CD4-positive, alpha-beta T cell treated with Interferon alpha-2 for 1 hour (primary cell): ENCODE results near the gene MED12.
A peak's percentile ranks its signal among the peaks of the same experiment; 100 is the strongest.
"Not testable (repeated sequence)": the region's sequence is repeated elsewhere in the genome, so short reads cannot be mapped to it uniquely, and the experiment has no call there.

Experiments
- DNase-seq, 2 donors: peaks; one replicate each; pipeline ENCODE4 v3.0.0-alpha.2; 2020 to 2022

MED12 gene

DNA sequence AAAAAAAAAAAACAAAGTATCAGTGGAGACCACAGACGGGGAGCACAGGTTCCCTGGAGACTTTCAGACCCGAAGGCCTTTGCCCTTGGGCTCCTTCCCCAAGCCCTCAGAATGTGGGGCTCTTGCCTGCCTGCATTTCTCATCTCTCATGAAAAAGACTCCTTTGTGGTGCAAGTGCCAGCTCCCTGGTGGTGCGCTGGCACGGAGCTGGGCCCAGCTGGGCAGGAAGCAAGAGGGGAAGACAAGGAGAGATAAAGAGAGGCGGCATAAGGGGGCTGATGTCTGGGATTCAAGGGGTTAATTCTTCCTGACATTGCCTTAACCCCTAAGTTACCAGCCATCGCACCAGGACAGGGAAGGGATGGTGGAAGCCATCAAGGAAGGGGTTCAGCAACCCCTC, 48.1 kb downstream of the MED12 start:
- no peak for DNase-seq

DNA sequence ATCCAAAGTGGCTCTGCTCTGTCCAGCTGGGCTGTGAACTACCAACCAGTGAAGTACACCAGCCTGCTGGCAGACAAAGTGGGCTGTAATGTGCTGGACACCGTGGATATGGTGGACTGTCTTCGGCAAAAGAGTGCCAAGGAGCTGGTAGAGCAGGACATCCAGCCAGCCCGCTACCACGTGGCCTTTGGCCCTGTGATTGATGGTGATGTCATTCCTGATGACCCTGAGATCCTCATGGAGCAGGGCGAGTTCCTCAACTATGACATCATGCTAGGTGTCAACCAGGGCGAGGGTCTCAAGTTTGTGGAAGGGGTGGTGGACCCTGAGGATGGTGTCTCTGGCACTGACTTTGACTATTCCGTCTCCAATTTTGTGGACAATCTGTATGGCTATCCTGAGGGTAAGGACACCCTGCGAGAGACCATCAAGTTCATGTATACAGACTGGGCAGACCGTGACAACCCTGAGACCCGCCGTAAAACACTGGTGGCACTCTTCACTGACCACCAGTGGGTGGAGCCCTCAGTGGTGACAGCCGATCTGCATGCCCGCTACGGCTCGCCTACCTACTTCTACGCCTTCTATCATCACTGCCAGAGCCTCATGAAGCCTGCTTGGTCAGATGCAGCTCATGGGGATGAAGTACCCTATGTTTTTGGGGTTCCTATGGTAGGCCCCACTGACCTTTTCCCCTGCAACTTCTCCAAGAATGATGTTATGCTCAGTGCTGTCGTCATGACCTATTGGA, 48.8 kb downstream of the MED12 start:
- DNase-seq = no peak

DNA sequence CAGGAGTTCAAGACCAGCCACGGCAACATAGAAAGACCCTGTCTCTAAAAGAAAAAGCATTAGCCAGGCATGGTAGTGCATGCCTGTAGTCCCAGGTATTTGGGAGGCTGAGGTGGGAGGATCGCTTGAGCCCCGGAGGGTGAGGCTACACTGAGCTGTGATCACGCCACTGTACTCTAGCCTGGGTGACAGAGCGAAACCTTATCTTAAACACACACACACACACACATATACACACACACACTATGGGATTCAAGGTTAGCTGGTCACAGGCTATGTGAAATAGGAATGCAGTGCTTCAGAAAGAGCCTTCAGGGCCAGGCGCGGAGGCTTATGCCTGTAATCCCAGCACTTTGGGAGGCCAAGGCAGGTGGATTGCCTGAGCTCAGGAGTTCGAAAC, 49.7 kb downstream of the MED12 start:
- no peak for DNase-seq

DNA sequence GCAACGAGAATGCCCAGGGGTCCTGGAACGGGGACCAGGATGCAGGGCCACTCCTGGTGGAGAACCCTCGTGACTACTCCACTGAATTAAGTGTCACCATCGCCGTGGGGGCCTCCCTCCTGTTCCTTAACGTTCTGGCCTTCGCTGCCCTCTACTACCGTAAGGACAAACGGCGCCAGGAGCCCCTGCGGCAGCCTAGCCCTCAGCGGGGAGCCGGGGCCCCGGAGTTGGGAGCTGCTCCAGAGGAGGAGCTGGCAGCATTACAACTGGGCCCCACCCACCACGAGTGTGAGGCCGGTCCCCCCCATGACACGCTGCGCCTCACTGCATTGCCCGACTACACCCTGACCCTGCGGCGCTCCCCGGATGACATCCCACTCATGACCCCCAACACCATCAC, 51.2 kb downstream of the MED12 start:
- no peak for DNase-seq

GRCh38 chrX:71170660-71171059, 52.3 kb downstream of the MED12 start:
- DNase-seq = no peak

DNA sequence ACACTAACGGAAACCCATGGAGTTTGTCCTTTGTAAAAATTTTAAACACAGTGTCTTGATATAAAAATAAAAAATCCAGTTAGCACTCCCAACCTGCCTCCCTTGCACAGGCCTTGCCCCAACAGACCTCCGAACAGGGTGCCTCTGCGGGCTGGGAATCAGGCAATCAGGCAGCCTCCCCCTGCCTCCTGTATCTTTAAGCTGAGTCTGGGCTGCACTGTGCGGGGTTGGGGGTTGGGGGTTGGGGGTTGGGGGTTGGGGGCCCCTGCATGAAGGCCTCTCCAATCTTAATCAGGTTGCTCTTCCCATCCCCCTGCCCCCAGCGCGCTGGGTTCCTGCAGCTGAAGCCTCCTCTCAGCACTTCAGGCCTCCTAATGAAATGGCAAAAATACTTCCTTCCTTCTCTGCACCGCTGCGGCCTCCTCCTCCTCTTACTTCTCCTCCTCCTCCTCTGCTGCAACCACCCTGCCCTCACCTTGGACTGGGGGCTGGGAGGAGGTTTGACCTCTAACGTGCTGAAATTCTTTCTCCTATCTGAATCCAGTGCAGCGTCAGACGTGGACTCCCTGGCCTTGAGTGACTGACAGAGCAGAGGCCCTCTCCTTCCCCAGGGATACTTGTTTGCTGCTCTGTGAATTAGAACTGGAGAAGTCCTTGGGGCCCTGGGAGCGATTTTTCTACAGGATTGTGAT, 52.9 kb downstream of the MED12 start:
- no peak for DNase-seq

DNA sequence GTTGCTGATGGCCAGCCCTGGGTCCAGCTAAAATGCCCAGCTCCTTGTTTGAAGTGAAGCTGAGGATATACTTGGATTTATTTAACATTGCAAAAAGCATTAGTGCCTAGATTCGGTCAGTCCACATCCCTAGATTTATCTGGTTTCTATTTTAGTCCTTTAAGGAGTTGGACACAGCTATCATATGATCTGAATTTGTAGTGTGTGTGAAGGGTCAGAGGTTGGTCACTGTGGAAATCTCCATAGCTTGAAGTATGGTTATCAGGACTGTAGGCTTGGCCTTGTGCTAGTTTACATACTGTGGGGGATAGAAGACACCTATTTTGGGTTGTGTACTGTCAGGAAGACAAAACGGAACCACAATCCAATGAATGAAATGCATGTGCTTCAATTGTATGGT, 55.0 kb downstream of the MED12 start:
- no peak for DNase-seq

- no peak for DNase-seq
Measured at GRCh38 chrX:71174795-71175194, 56.4 kb downstream of the MED12 start.

DNA sequence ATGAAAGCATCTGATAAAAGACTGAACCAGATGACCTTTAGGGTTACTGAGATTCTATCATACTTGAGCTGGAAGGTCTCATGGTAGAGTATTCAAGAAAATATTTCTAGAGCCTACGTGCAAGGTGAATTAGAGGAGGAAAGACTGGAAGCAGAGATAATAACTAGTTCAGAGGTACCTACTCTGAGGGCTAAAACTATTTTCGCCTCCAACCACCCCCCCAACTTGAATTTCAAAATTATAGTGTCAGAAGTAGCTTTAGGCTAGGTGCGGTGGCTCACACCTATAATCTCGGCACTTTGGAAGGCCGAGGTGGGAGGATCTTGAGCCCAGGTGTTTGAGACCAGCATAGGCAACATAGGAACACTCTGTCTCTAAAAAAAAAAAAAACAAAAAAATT, 57.1 kb downstream of the MED12 start:
- no peak for DNase-seq

DNA sequence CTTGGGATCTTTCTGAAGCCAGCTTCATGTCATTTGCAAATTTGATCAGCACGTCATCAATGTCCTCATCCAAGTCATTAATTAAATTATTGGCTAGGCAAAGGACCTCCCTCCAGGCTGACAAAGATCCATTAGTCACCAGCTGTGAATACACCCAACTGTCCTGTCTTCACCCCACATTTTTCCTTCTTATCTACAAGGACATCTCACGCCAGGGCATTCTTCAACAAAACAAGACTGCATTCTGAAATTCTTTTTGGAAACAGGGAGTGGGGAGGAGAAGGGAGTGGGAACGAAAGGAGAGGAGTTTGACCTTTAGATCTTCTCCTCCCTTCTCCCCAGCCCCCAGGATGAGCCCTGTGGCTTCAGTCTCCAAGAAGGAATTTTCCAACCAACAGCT, 58.9 kb downstream of the MED12 start:
- DNase-seq = no peak

- peak; percentile 55 to 62 for DNase-seq
Measured at GRCh38 chrX:71178908-71179307, 60.5 kb downstream of the MED12 start.

GRCh38 chrX:71180579-71181265, 62.3 kb downstream of the MED12 start:
- not testable (repeated sequence) for DNase-seq

DNA sequence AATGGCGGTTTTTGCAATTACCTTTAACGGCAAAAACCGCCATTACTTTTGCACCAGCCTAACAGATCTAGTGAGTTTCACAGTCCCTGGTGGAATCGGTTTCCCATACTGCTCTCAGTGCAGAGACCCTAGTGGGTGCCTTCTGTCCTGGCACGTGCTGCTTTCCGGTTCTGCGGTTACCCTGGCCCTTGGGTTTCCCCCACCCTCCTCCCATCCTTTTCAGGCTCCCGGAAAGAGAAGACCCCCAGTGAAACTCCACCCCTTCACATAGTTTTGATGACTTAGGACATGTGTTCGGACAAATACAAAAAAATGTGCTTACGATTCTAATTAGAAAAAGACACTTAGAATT, 63.1 kb downstream of the MED12 start:
- peak; percentile 52 to 73 for DNase-seq

DNA sequence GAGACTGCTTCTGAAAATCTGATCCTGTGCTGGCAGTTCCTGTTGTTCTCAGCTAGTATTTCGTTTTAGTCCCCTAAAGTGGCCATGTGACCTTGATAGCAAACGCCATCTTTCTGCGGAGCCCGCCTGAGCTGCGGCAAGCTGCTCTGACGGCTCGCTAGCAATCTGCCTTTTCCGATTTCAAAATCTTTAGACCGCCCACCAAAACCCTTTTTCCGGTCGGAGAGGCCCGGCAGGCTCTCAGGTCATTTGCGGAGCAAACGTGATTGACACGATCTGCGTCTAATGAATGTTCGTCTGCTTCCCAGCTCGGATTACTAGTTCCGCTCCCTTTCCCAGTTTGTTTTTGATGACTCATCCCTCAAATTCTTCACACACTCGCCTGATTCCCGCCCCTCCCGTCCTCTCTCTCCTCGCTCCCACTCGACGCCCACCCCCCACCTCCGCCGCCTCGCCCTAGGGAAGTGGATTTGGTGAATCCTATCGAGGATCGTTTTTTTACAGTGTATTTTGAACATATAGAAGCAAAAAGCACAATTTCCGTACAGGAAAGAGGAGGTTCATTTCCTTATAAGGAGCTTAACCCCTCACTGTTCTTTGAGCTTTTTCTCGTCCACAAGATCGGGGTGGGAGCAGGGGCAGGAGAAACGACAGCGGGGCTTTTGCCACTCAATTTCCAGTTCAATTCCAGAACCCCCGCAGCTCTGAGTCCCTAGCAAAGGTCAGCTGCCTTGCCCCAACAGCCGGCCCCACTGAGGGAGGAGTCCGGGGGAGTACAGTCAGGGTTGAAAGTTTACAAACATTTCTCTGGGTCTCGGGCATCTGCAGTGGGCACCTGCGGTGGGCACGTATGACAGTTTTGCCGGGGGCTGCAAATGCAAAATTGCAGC, 63.8 kb downstream of the MED12 start:
- DNase-seq = peak; percentile 86 to 90

- DNase-seq = no peak
Measured at GRCh38 chrX:71182871-71183270, 64.5 kb downstream of the MED12 start.

DNA sequence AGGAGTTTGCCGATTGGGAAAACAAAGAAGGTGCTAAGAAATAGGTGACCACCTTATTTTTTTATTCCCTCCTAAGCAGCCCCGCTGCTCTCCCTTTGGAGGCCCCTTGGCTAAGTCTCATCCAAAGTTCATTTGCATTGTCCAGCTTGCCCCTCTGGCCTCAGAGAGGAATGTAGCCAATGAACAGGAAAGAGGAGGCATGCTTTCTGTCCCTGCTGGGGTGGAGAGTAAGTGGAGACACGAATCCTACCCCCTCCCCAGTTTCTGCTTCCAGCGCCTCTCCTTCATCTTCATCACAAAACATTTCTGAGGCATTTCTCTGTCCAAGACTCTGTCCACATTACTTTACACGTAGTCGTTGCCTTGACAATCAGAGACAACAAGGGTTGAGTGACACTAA, 64.9 kb downstream of the MED12 start:
- no peak for DNase-seq

GRCh38 chrX:71184092-71184491, 65.7 kb downstream of the MED12 start:
- no peak for DNase-seq

GRCh38 chrX:71184803-71185495, 66.6 kb downstream of the MED12 start:
- DNase-seq = no peak

DNA sequence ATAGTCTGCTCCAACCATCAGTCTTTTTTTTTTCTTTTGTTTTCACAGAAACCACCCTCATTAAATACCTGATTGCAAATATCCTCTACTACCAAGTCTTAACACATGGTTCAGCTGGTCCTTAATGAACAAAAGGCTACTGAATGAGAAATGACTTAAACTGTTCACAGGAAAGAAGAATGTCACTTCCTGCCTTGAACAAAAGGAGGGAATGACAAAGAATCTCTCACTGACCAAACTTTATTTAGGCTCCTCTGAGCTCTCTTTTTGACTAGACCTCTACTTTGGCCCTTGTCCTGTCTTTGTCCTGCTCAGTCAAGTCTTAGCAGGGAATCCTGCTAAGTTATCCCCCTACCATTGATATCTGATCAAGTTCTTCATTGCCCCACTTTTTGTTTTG, 72.9 kb downstream of the MED12 start:
- DNase-seq = no peak
